HG03135 (cell line): Measurements from ENCODE around the gene STX8.
A peak's percentile ranks its signal among the peaks of the same experiment; 100 is the strongest.

Experiments
- ATAC-seq: cut with Tn5 transposase; IDR thresholded peaks from one replicate; pipeline ENCODE4 v1.9.1; 2021; ENCODE audit warnings: mild to moderate bottlenecking, moderate library complexity; ENCODE audit not compliant: unreplicated experiment

The STX8 gene

DNA sequence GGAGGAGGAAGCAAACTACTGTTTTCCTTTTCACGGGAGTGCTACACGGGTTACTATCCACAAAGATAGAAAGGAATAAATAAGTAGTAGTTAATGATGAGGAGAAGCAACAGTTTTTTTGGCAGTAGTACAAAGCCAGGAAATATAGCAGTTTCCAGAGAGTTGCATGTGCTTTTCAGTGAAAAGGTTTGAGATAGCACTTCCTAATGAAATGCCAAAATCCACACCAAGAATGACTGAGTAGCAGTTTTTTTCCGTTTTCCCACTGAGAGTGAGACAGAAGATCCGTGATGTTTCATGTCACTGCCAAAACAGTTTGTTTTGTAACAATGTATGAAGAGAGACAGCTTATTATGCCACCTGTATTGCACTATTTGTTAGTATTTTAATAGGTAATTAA, 129.1 kb downstream of the STX8 start:
- no peak for ATAC-seq

DNA sequence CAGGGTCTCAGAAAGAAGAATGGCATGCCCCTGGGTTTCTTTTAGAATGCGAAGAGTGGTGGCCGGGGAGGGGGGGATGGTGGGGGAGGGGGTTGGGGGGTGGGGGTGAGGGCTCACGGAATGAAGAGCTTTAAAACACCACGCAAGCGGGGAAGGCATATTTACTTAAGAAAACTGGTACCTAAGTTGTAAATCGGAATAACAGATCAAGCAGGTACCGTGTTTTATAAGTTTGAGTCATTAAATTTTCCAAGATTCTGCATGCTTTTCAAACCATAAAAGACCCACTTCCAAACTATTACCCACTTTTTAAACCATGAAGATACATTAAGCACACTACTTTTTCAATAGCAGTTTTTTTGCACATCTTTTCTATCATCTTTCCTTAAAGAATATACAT, 130.2 kb downstream of the STX8 start:
- no peak for ATAC-seq

DNA sequence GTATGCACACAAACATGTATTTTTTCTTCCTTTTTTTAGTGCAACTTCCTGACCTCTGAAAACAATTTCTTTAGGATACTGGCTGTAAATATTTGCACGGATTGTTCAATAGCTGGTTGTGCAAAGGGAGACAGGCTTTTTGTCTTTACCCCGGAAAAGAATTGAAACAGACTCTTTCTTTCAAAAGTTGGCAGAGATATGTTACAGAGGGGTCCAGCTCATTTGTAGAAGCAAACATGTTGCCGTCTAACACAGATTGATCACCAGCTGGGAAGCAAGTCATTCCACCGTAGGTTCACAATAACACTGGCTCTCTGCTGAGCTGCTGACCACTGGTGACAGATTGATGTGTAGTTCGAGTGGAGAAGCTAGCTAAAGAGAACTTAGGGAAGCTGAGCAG, 130.9 kb downstream of the STX8 start:
- ATAC-seq, result no peak

GRCh38 chr17:9443811-9444210, 131.8 kb downstream of the STX8 start:
- ATAC-seq, result no peak

GRCh38 chr17:9439851-9440250, 135.8 kb downstream of the STX8 start:
- ATAC-seq, result no peak

- ATAC-seq, result no peak
These were observed 139.0 kb downstream of the STX8 start for GRCh38 chr17:9436630-9437029.

GRCh38 chr17:9435165-9435564, 140.5 kb downstream of the STX8 start:
- no peak for ATAC-seq

GRCh38 chr17:9434642-9435057, 141.0 kb downstream of the STX8 start:
- no peak for ATAC-seq

DNA sequence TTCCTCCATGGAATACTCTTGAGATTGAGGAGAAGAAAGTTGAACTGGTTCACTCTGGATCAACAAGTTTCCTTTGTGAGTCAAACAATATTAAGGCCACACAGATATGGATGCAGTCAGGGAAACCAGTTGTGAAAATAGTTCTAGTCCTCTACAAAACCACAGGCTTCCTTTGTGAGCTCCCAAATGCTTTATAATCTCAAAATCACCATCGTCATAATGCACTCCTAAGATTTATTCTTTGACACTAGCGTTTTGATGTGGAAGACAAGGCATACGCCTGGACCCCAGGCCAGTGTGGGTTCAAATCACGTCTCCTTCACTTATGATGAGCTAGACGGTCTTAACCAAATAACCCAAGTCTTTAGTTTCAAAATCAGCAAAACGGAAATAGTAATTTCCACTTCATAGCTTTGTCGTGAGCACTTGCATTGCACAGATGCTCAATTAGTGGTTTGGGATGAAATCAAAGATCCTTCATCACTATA, 142.6 kb downstream of the STX8 start:
- no peak for ATAC-seq

GRCh38 chr17:9432134-9432885, 143.3 kb downstream of the STX8 start:
- ATAC-seq, result peak; percentile 74

DNA sequence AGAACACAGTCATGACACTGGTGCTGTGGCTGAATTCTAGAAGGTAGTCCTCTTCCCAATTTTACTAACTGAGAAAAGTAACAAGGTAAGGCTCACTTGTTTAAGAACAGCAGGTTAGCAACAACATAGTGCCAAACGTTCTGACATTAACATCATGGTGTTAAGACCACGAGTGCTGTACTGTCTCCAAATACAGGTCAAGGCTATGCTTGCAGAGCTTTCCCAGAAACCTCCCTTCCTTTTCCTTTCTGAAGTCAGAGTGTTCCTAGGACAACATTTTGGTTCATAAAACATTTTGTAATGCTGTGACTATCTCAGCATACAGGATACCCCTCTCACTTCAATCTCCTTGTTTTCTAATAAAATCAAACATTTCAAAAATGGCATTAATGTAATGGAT, 144.0 kb downstream of the STX8 start:
- ATAC-seq, result no peak

DNA sequence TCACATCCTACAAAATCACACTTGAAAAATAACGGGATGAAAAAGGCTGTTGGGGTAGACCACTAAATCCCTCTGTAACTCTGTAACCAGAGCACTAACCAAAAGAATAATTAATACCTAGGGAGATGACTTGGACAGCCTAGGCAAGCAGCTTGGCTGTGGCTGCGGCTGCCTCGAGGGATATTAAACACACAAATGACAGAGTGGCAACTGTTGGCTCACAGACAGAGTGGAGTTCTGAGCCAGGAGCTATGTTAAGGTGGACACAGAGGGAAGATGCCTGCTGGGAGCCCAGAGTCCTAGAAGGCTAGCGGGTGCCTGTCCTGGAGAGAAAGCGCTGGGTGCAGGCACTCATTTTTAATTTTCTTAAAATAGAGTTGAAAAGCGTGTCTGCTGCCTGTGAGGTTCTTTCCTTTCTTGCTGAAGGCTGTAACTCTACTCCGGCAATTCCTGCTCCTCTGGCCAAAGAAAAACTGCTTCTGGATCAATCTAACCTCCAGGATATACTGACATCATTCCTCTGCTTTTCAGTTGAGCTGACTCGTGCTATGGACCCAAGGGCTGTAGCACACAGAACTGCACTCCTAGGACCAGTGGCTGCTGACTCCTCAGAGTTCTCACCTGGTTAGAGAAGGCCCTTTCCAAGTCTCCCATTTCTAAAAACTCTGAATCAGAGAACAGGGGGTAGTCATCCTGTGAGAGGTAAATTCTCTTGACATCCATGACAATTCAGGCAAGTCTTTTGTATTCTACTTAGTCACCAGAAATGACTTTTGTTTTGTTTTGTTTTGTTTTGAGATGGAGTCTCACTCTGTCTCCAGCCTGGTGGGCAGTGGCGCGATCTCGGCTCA, 147.9 kb downstream of the STX8 start:
- ATAC-seq, result no peak

DNA sequence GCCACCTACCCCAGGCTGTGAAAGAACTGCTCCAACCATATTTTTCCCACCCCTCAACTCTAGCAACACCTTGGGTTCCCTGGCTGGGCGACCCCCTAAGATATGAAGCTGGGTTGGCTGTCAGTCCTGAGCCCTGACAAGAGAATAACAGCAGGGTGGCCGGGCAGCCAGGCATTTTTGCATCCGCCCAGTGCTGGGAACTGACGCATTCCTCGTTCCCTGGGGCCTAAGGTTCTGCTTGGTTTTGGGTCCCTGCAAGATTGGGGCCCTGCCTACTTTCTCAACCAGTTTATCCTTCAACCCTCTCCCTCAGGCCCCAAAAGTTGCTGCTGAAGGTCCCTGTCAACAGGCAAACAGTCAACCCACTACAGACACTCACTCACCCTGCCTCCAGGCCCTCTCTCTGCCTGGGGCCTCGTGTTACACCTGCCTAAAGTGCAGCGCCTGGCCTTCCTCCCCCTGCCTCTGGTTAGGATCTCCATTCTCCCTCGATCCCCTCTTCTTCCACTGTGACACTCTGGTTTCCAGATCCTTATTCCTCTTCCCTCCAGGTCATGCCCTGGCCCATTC, 151.5 kb downstream of the STX8 start:
- no peak for ATAC-seq

DNA sequence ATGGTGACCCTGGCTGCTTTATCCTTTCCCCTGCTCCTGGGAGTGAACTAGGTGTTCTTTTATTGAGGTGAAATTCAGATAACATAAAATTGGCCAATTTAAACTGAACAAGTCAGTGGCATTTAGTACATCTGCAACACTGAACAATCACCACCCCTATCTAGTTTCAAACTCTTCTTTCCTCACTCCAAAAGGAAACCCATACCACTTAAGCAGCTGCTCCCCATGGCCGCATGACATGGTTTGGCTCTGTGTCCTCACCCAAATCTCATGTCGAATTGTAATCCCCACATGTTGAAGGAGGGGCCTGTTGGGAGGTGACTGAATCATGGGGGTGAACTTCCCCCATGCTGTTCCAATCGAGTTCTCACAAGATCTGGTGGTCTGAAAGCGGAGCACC, 154.1 kb downstream of the STX8 start:
- ATAC-seq, result no peak

DNA sequence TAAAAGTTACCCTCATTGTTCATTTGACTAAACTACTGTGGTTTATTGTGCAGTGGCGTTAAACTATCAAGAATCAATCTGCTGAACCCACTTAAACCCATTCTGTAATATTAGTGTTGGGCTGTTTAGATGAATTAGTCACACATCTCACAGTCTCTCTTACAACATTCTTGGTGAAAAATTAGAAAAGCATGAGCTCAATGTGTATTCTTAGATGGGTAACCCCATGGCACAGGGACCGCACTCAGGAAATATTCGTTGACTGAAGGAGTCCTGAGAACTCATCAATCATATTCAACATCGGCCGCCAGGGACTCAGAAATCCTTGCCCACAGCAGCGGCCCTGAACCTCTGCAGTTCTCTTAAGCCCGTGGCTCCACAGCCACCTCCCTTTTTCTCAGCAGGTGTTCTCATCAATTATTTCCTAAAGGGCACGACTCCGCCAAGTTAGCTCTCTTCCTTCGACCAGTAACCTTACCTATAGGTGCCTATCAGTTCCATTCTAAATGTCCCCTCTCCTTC, 155.6 kb downstream of the STX8 start:
- ATAC-seq, result no peak

GRCh38 chr17:9414471-9414870, 161.1 kb downstream of the STX8 start:
- ATAC-seq, result peak; percentile 98

DNA sequence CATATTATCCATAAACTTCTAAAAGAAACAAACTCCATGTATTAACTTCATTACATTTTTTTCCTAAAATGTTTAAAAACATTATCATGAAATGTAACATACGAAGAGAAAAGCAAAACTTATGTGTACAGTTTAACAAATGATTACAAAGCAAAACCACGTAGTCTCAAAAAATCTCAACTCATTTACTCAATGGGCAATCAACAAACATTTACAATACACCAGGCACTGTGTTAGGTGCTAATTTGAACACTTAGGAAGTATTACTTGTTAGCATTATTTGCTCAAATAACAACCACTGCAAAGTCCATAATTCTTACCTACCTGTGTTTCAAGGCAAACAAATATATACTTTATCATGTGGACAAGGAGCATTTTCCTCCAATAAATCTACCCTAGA, 164.9 kb downstream of the STX8 start:
- ATAC-seq, result no peak

DNA sequence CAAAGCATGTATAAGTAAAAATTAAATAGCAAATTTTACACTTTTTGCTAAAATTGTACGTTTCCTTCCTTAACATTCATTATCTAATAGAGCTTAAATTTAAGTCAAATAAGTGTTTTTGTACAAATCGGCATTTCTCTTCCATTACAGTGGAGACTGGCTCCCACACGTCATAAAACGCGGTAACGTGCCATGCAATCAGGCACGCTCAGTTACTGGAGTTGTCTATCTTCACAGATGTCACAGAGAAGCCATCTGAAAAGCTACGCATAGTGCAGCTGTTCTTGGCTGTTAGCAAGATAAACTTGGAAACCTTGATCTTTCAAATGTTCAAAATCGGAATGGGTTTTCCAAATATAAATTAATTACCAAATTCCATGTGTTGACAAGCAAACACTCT, 165.3 kb downstream of the STX8 start:
- ATAC-seq, result no peak

GRCh38 chr17:9409878-9410277, 165.7 kb downstream of the STX8 start:
- no peak for ATAC-seq

DNA sequence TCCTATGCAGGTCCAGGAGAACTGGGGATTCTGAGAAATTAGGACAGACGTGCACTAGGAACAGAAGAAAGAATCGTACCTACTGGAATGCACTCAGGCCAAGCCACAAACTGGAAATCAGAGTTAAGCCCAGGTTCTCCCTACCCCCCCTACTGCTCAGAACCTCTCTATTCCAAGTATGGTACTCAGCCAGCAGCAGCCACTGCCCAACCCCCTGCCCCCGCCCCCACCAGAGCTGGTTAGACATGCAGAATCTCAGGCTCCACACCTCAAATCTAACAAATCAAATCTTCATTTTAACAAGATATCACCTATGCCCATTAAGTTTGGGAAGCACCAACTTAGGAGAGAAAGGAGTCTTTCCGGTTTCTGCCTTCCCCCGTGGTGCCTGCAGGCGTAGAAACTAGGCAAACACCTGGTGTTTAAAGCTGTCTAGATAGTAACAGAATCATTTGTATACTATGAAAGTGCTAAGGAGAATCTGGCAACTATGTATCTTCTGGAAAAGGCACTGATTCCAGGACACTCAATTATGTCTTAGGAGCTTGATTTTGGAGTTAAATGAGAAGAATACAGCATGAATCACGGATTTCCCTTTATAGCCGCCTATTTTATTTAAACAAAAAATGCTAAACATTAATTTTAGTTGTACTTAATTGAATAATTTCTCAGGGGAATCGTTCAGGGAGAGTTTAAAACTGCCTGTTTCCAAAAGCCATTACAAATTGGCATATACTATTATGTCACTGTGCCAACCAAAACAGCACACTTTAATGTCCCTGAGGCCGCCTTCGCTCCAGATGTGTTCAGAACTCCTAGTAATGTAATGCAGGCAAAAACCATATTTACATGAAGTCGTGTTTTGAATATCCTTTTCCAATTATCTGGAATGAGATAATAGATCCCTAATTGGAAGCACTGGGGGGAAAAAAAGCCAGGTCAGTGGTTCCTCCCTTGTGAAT, 166.5 kb downstream of the STX8 start:
- no peak for ATAC-seq
